Measurements from ENCODE around the gene PDZRN4.

PDZRN4 gene

GRCh38 chr12:41486718-41487117 lies 298.6 kb downstream of the PDZRN4 start:
- Histone ChIP-seq H3K4me3 (ENCODE audit: low read length) (no peak overlapping the region), H3K9me3 (replicated peaks; ENCODE audit: low read length) (no peaks in the 10 kb centered on the region), H3K36me3 (ENCODE audit: insufficient read depth, low read length) (no peaks in the 10 kb centered on the region), H3K9ac (ENCODE audit: low read depth, low read length) (no peak overlapping the region), H3K4me1 (ENCODE audit: control insufficient read depth, insufficient read depth, low read length) (no peaks in the 10 kb centered on the region), H3K4me2 (ENCODE audit: low read length) (no peak overlapping the region), H3K27me3 (ENCODE audit: control insufficient read depth, insufficient read depth, low read length) (no peaks in the 10 kb centered on the region)

DNA sequence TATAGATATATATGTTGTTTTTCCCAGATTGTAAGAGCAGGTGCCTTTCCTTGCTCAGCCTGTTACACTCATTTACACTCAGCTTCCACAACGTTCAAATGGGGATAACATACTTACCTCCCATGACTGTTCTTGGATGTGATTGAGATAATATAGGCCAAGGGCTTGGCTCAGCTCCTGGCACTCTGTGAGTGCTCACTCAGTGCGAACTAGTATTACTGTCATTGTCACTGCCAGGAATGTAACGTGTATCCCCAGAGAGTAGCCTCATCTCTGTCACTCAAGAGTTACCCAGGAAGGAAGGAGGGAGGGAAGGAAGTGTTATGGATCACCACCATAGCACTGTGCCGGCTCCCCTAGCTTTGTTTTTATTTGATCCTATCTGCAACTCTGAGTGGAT lies 307.9 kb downstream of the PDZRN4 start:
- no peaks in the 10 kb centered on the region for H3K36me3 ChIP-seq (ENCODE audit: insufficient read depth, low read length)
- H3K9me3 ChIP-seq (replicated peaks; ENCODE audit: low read length), result no peaks in the 10 kb centered on the region
- no peaks in the 10 kb centered on the region for H3K27me3 ChIP-seq (ENCODE audit: control insufficient read depth, insufficient read depth, low read length)
- H3K4me1 ChIP-seq (ENCODE audit: control insufficient read depth, insufficient read depth, low read length), result no peaks in the 10 kb centered on the region
- no peak overlapping the region for H3K9ac ChIP-seq (ENCODE audit: low read depth, low read length)
- H3K4me3 ChIP-seq (ENCODE audit: low read length), result no peak overlapping the region
- H3K4me2 ChIP-seq (ENCODE audit: low read length), result no peak overlapping the region

DNA sequence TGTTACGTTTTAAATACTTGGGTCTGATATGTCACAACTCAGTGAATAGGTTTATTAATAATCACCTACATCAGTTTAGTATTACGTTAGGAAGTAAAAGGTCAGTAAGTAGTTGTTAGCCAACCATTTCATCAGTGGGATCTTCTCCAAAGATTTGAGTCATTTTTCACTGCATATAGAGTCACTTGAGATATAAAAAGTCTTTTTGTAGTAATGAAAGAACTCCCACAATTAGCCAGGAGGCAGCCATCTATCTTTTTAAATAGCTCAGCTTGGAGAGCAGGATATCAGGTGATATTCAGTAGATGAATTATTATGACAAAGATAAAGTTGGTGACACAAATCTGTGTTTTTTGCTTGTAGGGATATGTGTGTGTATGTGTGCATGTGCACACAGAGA lies 309.3 kb downstream of the PDZRN4 start:
- Histone ChIP-seq H3K4me2 (ENCODE audit: low read length) (no peak overlapping the region), H3K9me3 (replicated peaks; ENCODE audit: low read length) (no peaks in the 10 kb centered on the region), H3K4me1 (ENCODE audit: control insufficient read depth, insufficient read depth, low read length) (no peaks in the 10 kb centered on the region), H3K4me3 (ENCODE audit: low read length) (no peak overlapping the region), H3K27me3 (ENCODE audit: control insufficient read depth, insufficient read depth, low read length) (no peaks in the 10 kb centered on the region), H3K9ac (ENCODE audit: low read depth, low read length) (no peak overlapping the region), H3K36me3 (ENCODE audit: insufficient read depth, low read length) (no peaks in the 10 kb centered on the region)

DNA sequence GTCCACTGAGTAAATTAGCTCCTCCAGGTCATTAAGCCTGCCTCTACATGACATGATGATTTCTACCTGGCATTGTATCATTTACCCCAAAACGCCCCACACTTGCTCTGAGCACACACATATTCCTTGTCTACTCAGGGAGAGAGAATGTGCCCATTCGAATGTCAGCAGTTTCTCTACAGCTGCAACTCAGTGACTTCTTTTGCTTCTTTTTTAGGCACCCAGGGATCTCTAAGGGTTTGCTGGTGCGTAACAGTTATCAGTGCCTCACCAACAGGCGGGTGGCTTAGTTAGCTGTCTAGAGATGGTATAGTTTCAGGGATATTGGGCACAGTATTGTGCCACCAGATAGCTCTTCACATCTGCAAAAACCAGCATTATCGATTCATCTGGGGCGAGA lies 316.9 kb downstream of the PDZRN4 start:
- no peaks in the 10 kb centered on the region for H3K27me3 ChIP-seq (ENCODE audit: control insufficient read depth, insufficient read depth, low read length)
- no peak overlapping the region for H3K9ac ChIP-seq (ENCODE audit: low read depth, low read length)
- no peaks in the 10 kb centered on the region for H3K36me3 ChIP-seq (ENCODE audit: insufficient read depth, low read length)
- H3K4me1 ChIP-seq (ENCODE audit: control insufficient read depth, insufficient read depth, low read length), result no peaks in the 10 kb centered on the region
- no peaks in the 10 kb centered on the region for H3K9me3 ChIP-seq (replicated peaks; ENCODE audit: low read length)
- no peak overlapping the region for H3K4me2 ChIP-seq (ENCODE audit: low read length)
- no peak overlapping the region for H3K4me3 ChIP-seq (ENCODE audit: low read length)

- no peaks in the 10 kb centered on the region for H3K27me3 ChIP-seq (ENCODE audit: control insufficient read depth, insufficient read depth, low read length)
- no peak overlapping the region for H3K4me3 ChIP-seq (ENCODE audit: low read length)
- no peak overlapping the region for H3K4me2 ChIP-seq (ENCODE audit: low read length)
- no peak overlapping the region for H3K9ac ChIP-seq (ENCODE audit: low read depth, low read length)
- H3K36me3 ChIP-seq (ENCODE audit: insufficient read depth, low read length), result no peaks in the 10 kb centered on the region
- no peaks in the 10 kb centered on the region for H3K4me1 ChIP-seq (ENCODE audit: control insufficient read depth, insufficient read depth, low read length)
- no peaks in the 10 kb centered on the region for H3K9me3 ChIP-seq (replicated peaks; ENCODE audit: low read length)
Measured at GRCh38 chr12:41507286-41507685, 319.2 kb downstream of the PDZRN4 start.

GRCh38 chr12:41509271-41510055 lies 321.3 kb downstream of the PDZRN4 start:
- Histone ChIP-seq H3K4me3 (ENCODE audit: low read length) (no peak overlapping the region), H3K4me1 (ENCODE audit: control insufficient read depth, insufficient read depth, low read length) (no peaks in the 10 kb centered on the region), H3K36me3 (ENCODE audit: insufficient read depth, low read length) (no peaks in the 10 kb centered on the region), H3K4me2 (ENCODE audit: low read length) (no peak overlapping the region), H3K9me3 (replicated peaks; ENCODE audit: low read length) (no peaks in the 10 kb centered on the region), H3K27me3 (ENCODE audit: control insufficient read depth, insufficient read depth, low read length) (no peaks in the 10 kb centered on the region), H3K9ac (ENCODE audit: low read depth, low read length) (no peak overlapping the region)

DNA sequence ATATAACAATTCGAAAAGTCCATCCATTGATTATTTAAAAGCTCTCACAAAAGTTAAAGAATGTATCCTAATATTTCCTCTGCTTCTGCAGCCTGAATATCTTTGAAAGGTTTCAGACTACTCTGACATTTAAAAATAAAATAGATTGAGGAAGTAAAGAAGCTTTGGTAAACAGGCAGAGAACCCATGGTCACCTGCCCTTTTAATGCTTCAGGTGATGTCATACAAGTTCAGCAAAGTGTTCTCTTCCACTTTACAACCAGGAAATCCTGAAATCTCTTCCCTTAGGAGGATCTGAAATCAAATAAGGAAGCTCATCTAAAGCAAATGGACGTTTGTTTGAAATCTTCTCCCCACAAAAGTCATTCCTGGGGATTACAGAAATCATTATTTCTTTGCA lies 322.4 kb downstream of the PDZRN4 start:
- no peaks in the 10 kb centered on the region for H3K36me3 ChIP-seq (ENCODE audit: insufficient read depth, low read length)
- H3K9me3 ChIP-seq (replicated peaks; ENCODE audit: low read length), result no peaks in the 10 kb centered on the region
- H3K9ac ChIP-seq (ENCODE audit: low read depth, low read length), result no peak overlapping the region
- H3K4me1 ChIP-seq (ENCODE audit: control insufficient read depth, insufficient read depth, low read length), result no peaks in the 10 kb centered on the region
- no peak overlapping the region for H3K4me3 ChIP-seq (ENCODE audit: low read length)
- H3K4me2 ChIP-seq (ENCODE audit: low read length), result no peak overlapping the region
- no peaks in the 10 kb centered on the region for H3K27me3 ChIP-seq (ENCODE audit: control insufficient read depth, insufficient read depth, low read length)

DNA sequence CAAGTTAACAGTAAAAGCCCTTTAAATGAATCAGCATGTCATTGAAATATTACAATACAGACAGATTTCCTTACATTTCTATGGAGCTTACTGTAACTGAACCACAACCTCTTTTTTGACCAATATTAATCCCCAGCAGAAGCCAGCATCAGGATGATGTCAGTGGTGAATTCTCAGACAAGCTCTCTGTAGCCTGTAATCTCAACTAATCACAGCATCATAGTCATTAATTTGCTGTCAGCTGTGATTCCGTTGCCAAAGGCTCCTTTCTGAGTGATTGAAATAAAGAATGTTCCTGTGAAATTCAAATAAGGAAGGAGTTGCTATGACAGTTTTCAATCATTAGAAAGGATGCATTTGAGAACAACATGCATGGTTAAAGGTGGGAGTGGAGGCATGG lies 323.1 kb downstream of the PDZRN4 start:
- H3K9ac ChIP-seq (ENCODE audit: low read depth, low read length), result no peak overlapping the region
- no peak overlapping the region for H3K4me2 ChIP-seq (ENCODE audit: low read length)
- no peaks in the 10 kb centered on the region for H3K36me3 ChIP-seq (ENCODE audit: insufficient read depth, low read length)
- no peaks in the 10 kb centered on the region for H3K27me3 ChIP-seq (ENCODE audit: control insufficient read depth, insufficient read depth, low read length)
- H3K4me1 ChIP-seq (ENCODE audit: control insufficient read depth, insufficient read depth, low read length), result no peaks in the 10 kb centered on the region
- no peak overlapping the region for H3K4me3 ChIP-seq (ENCODE audit: low read length)
- H3K9me3 ChIP-seq (replicated peaks; ENCODE audit: low read length), result no peaks in the 10 kb centered on the region

DNA sequence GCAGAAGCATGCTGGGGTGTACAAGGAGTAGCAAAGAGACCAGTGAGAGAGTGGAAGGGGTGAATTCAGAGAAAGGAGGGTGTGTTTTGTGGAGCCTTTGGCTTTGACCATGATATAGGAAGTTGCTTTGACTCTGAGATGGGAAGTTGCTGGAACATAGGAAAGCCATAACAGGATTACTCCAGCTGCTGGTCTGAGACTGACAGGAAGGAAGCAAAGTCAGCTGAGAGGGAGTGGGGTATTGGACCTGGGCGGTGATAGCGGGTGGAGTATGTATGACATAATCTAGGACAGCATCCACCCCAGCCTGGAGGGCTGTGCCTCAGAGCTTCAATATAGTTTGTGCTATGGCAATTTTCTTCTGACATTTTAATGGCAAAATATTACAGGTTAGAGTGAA lies 324.4 kb downstream of the PDZRN4 start:
- no peak overlapping the region for H3K4me3 ChIP-seq (ENCODE audit: low read length)
- no peaks in the 10 kb centered on the region for H3K27me3 ChIP-seq (ENCODE audit: control insufficient read depth, insufficient read depth, low read length)
- H3K4me1 ChIP-seq (ENCODE audit: control insufficient read depth, insufficient read depth, low read length), result no peaks in the 10 kb centered on the region
- H3K36me3 ChIP-seq (ENCODE audit: insufficient read depth, low read length), result no peaks in the 10 kb centered on the region
- no peak overlapping the region for H3K9ac ChIP-seq (ENCODE audit: low read depth, low read length)
- no peak overlapping the region for H3K4me2 ChIP-seq (ENCODE audit: low read length)
- H3K9me3 ChIP-seq (replicated peaks; ENCODE audit: low read length), result no peaks in the 10 kb centered on the region

DNA sequence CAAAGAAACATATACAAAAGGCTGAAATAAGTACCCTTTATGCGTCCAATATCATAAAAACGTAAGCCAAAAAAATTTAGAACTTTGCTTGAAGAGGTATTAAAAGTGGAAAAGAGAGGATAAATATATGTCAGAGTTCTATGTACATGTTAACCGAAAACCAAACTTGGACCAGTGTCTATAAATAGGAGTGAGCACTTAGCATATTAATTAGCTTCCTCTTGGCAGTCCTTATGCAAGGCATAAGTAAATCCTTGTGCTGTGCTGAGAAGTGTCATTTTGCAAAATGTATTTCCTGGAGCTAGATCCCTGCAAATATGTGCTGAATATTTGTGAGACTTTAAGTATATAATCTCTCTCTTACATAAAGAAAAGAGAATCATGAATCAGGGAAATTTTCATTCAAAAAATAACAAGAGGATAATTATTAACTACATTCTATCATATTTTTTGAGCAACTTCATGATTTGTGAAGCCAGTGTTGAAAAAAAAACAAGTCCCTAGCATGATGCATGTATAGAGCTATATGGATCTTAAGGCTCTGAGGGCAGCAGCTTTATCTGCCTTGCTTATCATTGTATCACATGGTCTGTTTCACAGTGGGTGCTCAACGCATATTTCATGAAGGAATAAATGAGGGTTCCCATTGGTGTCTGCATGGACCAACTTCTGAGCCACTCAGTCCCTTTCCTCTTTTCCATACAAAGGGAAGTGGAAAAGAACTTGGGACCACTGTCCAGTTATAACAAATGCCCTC lies 326.1 kb downstream of the PDZRN4 start:
- H3K9me3 ChIP-seq (replicated peaks; ENCODE audit: low read length), result no peaks in the 10 kb centered on the region
- H3K4me2 ChIP-seq (ENCODE audit: low read length), result no peak overlapping the region
- H3K4me3 ChIP-seq (ENCODE audit: low read length), result no peak overlapping the region
- no peak overlapping the region for H3K9ac ChIP-seq (ENCODE audit: low read depth, low read length)
- H3K4me1 ChIP-seq (ENCODE audit: control insufficient read depth, insufficient read depth, low read length), result no peaks in the 10 kb centered on the region
- H3K36me3 ChIP-seq (ENCODE audit: insufficient read depth, low read length), result no peaks in the 10 kb centered on the region
- no peaks in the 10 kb centered on the region for H3K27me3 ChIP-seq (ENCODE audit: control insufficient read depth, insufficient read depth, low read length)

DNA sequence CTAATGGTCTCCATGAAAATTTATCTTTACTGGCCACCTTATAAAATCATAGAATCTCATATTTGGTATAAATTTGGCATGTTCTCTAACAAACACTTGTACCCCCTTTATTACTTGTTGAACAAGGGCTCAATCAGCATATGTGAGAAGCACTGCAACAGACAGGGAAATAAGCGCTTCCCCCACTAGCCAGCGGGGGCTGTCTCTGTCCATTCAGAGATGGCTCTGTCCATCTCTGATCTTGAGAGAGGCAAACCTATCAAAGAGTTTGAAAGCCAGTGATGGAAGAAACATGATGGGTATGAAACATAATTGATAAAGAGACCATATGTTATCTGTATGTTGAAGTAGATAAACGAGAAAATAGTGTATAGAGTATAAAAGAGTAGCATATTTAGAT lies 326.8 kb downstream of the PDZRN4 start:
- H3K4me2 ChIP-seq (ENCODE audit: low read length), result no peak overlapping the region
- no peak overlapping the region for H3K9ac ChIP-seq (ENCODE audit: low read depth, low read length)
- no peaks in the 10 kb centered on the region for H3K4me1 ChIP-seq (ENCODE audit: control insufficient read depth, insufficient read depth, low read length)
- H3K27me3 ChIP-seq (ENCODE audit: control insufficient read depth, insufficient read depth, low read length), result no peaks in the 10 kb centered on the region
- no peak overlapping the region for H3K4me3 ChIP-seq (ENCODE audit: low read length)
- H3K9me3 ChIP-seq (replicated peaks; ENCODE audit: low read length), result no peaks in the 10 kb centered on the region
- no peaks in the 10 kb centered on the region for H3K36me3 ChIP-seq (ENCODE audit: insufficient read depth, low read length)

GRCh38 chr12:41515953-41516352 lies 327.8 kb downstream of the PDZRN4 start:
- Histone ChIP-seq H3K9me3 (replicated peaks; ENCODE audit: low read length) (no peaks in the 10 kb centered on the region), H3K4me2 (ENCODE audit: low read length) (no peak overlapping the region), H3K9ac (ENCODE audit: low read depth, low read length) (no peak overlapping the region)

More at GRCh38 chr12:41515953-41516352, 327.8 kb downstream of the PDZRN4 start:
- Histone ChIP-seq H3K27me3 (ENCODE audit: control insufficient read depth, insufficient read depth, low read length) (no peaks in the 10 kb centered on the region), H3K4me1 (ENCODE audit: control insufficient read depth, insufficient read depth, low read length) (no peaks in the 10 kb centered on the region), H3K36me3 (ENCODE audit: insufficient read depth, low read length) (no peaks in the 10 kb centered on the region), H3K4me3 (ENCODE audit: low read length) (no peak overlapping the region)
